Measurements from ENCODE around the gene ACP1.
"Not testable (repeated sequence)": the region's sequence is repeated elsewhere in the genome, so short reads cannot be mapped to it uniquely, and the experiment has no call there.

Gene ACP1

DNA sequence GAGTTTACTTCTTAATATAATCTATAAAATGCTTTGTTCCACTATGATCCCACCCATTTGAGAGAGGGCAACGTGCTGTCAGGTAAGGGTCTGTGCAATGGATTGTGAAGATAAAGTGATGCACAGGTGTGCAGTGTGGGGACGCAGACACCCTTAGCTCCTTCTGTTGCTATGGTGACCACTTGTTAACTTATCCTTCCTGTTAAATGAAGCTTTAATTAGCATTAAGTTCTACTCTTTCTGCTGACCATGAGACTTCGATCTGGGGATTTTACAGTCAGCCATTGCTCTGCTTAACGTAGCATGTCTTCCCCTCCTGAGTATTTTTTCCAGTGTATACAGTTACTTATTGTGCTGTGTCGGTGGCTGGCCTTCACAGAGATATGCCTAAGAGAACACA, 46.2 kb downstream of the ACP1 start:
- no peak for DNase-seq (ENCODE audit: low read depth in 2 of 2)

GRCh38 chr2:313991-314390, 49.2 kb downstream of the ACP1 start:
- no peak for DNase-seq (ENCODE audit: low read depth in 2 of 2)

DNA sequence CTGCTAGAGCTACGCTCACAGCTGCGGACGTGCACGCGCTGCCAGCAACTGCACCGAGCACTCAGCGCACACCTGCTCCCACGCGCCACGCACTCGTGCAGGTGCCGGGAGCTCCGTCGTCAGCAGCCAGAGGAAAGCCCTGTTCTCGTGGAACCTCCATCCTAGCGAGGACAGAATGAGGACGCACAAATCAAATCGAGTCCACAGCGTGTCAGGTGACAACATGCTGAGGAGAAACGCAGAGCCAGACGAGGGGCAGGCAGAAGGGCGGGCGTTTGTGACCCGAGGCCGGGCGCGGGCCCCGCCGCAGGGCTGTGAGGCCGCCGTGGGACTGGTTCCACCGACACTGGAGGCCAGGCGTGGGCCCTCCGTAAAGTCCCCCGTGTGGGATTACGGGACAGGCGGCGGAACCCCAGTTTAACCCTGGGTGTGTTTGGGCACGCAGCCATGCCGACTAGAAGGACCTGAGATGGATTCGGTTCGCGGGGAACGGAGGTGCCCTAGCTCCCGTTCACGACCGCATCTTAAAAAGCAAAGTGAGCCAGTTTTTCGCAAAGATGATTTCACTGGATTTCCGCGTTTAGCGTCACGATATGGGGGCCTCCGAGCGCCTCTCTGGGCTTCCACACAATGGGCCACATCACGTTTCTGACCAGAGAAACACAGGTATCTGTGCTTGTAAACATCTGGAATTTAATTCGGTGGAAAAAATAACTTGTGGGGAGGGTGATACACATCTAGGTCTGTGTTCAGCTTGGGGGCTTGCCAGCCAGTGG, 50.0 kb downstream of the ACP1 start:
- DNase-seq (ENCODE audit: low read depth in 2 of 2), result no peak

DNA sequence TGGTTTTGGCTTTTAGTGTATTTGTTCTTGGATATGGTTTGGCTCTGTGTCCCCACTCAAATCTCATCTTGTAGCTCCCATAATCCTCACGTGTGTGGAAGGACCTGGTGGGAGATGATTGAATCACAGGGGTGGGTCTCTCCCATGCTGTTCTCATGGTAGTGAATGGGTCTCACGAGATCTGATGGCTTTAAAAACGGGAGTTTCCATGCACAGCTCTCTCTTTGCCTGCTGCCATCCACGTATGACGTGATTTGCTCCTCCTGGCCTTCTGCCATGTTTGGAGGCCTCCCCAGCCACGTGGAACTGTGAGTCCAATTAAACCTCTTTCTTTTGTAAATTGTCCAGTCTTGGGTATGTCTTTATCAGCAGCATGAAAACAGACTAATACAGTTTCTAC, 51.2 kb downstream of the ACP1 start:
- not testable (repeated sequence) for DNase-seq (ENCODE audit: low read depth in 2 of 2)

DNA sequence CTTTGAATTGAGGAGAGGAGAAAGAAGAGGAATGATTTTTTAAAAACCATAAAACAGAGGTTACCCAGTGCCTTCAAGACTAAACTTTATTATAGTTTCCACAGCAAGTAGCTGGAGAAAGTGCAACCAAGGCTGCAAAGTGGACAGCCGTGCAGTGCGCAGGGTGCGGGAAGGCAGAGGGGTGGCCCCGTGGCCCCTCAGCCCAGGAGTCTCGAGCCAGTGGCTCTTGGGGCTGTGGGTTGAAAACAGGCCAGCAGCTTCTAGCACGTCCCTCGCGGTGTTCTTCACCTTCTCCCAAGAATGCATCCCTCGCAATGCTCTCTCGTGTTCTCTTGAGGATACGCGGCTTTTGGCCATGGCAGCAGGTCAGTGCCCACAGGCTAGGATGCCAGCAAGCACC, 51.6 kb downstream of the ACP1 start:
- no peak for DNase-seq (ENCODE audit: low read depth in 2 of 2)

- no peak for DNase-seq (ENCODE audit: low read depth in 2 of 2)
Measured at GRCh38 chr2:317501-318424, 53.0 kb downstream of the ACP1 start.

DNA sequence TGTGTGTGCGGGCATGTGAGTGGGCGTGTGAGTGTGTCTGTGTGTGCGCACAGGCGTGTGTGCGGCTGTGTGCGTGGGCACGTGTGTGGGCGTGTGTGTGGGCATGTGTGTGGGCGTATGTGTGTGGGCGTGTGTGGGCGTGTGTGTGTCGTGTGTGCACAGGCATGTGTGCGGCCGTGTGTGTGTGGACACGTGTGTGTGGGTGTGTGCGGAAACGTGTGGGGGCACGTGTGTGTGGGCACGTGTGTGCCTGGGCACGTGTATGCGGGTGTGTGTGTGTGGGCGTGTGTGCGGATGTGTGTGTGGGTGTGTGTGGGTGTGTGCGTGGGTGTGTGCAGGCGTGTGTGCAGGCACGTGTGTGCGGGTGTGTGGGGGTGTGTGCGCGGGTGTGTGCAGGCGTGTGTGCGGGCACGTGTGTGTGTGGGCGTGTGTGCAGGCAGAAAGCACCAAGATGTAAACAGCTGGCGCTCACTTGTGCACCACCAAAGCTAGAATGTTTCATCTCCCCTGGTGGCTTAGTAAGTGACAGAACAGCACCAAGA, 54.4 kb downstream of the ACP1 start:
- DNase-seq (ENCODE audit: low read depth in 2 of 2), result no peak

DNA sequence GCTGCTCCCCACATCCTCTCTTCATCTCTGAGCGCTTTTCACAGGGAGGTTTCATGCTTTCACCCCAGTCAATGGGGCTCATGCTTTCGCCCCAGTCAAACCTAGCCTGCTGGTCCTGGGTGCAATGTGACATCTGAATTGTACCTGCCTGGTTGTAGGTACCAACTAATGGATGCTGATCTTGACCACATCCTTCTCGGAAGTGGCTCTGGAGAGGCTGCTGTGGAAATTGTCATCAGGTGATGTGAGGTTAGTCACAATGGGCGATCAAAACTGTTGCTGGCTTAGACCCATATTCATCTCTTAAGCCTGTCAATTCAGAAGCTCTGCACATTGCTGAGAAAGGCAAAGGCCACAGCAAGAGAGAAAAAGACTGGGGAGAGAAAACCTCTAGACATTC, 55.8 kb downstream of the ACP1 start:
- no peak for DNase-seq (ENCODE audit: low read depth in 2 of 2)

- DNase-seq (ENCODE audit: low read depth in 2 of 2), result no peak
Measured at GRCh38 chr2:322326-322725, 57.6 kb downstream of the ACP1 start.

DNA sequence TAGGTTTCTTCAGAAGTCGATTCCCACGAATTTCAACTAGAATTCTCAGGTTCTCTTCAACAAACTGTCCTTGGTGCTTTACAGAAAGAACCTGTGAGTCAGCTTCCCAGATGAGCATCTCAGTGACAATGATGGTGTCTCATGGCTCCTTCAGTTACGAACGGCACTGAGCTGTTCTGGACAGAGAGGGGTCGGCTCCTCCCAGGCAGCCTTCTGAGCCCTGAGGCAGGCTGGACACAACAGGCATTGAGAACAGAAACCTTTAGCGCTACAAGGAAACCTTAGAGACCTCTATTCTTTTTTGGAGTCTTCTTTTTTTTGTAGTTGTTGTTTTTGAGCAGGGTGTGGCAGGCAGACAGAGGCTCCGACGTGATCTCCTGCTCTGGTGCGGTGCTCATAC, 58.3 kb downstream of the ACP1 start:
- DNase-seq (ENCODE audit: low read depth in 2 of 2), result no peak
